IPS DF 6.9 (cell line): ENCODE data around the gene CRYBB2.
"Not testable (repeated sequence)": the region's sequence is repeated elsewhere in the genome, so short reads cannot be mapped to it uniquely, and the experiment has no call there.

Experiments used
- DNase-seq: peaks from one replicate; pipeline ENCODE4 v3.0.0-alpha.2; 2013; ENCODE audit warnings: low read depth, low spot score
- H3K27ac ChIP-seq: one replicate; pipeline ENCODE4 v1.5.1; 2013; ENCODE audit warnings: low read length, control low read depth
- H3K27me3 ChIP-seq: 2 replicates; pipeline ENCODE4 v1.6.1; 2013; ENCODE audit warnings: mild to moderate bottlenecking, low read length; ENCODE audit not compliant: control insufficient read depth, insufficient read depth
- H3K36me3 ChIP-seq: 2 replicates; pipeline ENCODE4 v1.6.1; 2013; ENCODE audit warnings: low read length; ENCODE audit not compliant: control insufficient read depth, insufficient read depth
- H3K4me1 ChIP-seq: 2 replicates; pipeline ENCODE4 v1.6.1; 2013; ENCODE audit warnings: low read length; ENCODE audit not compliant: control insufficient read depth, insufficient read depth
- H3K4me3 ChIP-seq: 2 replicates; pipeline ENCODE4 v1.5.1; 2013; ENCODE audit warnings: mild to moderate bottlenecking, low read length
- H3K9me3 ChIP-seq: 2 replicates; pipeline ENCODE4 v1.6.1; 2013; ENCODE audit warnings: low read length, inconsistent platforms; ENCODE audit not compliant: control insufficient read depth, insufficient read depth
- WGBS: extraction: QIAGEN DNeasy Blood & Tissue Kit; methylation state at CpG from one replicate; pipeline ENCODE4 v1.1.7; 2013; ENCODE audit warnings: mixed read lengths, missing lambda C conversion rate; ENCODE audit not compliant: insufficient read length, insufficient coverage; 5-methylcytosine and 5-hydroxymethylcytosine counted together

CRYBB2 gene, protein sequence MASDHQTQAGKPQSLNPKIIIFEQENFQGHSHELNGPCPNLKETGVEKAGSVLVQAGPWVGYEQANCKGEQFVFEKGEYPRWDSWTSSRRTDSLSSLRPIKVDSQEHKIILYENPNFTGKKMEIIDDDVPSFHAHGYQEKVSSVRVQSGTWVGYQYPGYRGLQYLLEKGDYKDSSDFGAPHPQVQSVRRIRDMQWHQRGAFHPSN

DNA sequence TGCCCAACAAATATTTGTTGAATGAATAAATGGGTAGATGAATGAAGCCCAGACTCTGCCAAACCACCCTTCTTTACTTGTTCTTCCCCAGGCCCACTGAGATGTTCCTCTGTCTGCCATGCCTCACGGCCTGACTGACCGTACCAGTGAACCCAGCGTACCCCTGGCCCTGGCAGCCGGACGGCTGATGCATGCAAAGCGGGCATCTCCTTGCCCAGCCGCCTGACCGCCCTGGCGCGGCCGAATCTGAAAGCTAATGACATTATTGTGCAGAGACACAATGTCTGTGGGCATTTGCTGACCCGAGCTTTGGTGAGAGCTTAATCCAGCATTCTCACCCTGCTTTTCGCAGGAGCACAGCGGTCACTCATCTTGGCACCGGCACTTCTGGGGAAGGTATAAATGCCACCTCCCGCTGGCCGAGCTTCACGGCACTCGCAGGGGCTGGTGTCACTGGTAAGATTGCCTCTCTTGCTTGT lies at the start of gene CRYBB2:
TSS of gene CRYBB2 (plus strand) at position 429 of the 479 bp plus-strand sequence. CDS start 1,791 bp downstream, outside the sequence.
- H3K4me1 ChIP-seq: no peaks in the 10 kb centered on the region
- no peaks in the 10 kb centered on the region for H3K36me3 ChIP-seq
- no peak within 1 kb of the TSS for H3K4me3 ChIP-seq
- H3K9me3 ChIP-seq: no peaks in the 10 kb centered on the region
- no peaks in the 10 kb centered on the region for H3K27me3 ChIP-seq
- DNase-seq: no peak
- no CpG with 5 or more reads among the region's 19 CpGs for WGBS
- H3K27ac ChIP-seq: no peak within 1 kb of the TSS

DNA sequence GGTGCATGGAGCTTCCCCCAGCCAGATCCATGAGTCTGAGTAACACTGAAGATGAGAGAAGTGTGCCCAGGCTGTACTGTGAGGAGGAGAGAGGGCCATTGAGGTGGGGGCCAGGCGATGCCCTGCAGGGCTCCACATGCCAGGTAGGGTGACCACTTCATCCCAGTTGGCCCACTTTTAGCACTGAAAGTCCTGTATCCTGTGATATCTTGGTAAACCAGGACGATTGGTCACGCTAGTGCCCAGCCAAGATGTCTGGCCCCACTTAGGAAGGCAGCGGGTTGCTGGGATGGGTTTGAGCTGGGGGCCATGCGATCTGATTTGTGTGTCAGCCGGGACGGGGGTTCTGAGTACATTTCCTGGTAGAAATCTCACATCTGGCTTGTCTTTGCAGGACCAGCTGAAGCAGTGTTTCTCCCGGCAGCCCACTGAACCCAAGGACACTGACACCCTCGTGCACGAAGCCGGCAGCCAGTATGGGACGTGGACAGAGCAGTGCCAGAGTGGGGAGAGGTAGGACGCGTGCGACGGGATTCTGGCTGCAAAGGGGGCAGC lies 48.9 kb upstream of the CRYBB2 start:
- no peaks in the 10 kb centered on the region for H3K9me3 ChIP-seq
- H3K4me1 ChIP-seq: peaks cover 2% of the 10 kb centered on the region; the same call in 1 of the 2 replicates
- no peak overlapping the region for H3K27ac ChIP-seq

DNA sequence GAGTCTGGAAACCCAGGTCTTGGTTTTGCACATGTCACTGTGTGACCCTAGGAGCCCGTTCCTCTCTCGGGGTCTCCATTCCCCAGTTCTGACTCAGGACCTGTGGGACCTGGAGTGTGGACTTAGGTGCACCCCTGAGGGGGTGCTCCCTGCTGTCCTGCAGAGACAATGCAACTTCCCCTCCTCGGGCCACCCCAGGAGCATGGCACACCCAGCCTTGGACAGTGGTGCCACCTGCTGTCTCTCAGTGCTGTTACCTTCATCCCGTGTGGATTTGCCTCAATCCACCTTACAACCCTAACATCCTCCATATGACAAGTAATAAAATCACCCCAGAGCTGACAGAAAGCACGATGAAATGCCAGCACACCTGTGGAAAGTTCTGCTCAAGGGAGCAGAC lies 47.3 kb upstream of the CRYBB2 start:
- peaks cover 2% of the 10 kb centered on the region; the same call in 1 of the 2 replicates for H3K4me1 ChIP-seq
- no peak overlapping the region for H3K27ac ChIP-seq
- no peak overlapping the region for H3K4me3 ChIP-seq
- H3K36me3 ChIP-seq: no peaks in the 10 kb centered on the region
- no peak for DNase-seq
- WGBS: no CpG with 5 or more reads among the region's 5 CpGs
- H3K27me3 ChIP-seq: no peaks in the 10 kb centered on the region
- H3K9me3 ChIP-seq: no peaks in the 10 kb centered on the region

More for the DNA sequence above, 48.9 kb upstream of the CRYBB2 start:
- WGBS: no CpG with 5 or more reads among the region's 16 CpGs
- H3K4me3 ChIP-seq: no peak overlapping the region
- H3K36me3 ChIP-seq: no peaks in the 10 kb centered on the region
- no peaks in the 10 kb centered on the region for H3K27me3 ChIP-seq
- DNase-seq: no peak

DNA sequence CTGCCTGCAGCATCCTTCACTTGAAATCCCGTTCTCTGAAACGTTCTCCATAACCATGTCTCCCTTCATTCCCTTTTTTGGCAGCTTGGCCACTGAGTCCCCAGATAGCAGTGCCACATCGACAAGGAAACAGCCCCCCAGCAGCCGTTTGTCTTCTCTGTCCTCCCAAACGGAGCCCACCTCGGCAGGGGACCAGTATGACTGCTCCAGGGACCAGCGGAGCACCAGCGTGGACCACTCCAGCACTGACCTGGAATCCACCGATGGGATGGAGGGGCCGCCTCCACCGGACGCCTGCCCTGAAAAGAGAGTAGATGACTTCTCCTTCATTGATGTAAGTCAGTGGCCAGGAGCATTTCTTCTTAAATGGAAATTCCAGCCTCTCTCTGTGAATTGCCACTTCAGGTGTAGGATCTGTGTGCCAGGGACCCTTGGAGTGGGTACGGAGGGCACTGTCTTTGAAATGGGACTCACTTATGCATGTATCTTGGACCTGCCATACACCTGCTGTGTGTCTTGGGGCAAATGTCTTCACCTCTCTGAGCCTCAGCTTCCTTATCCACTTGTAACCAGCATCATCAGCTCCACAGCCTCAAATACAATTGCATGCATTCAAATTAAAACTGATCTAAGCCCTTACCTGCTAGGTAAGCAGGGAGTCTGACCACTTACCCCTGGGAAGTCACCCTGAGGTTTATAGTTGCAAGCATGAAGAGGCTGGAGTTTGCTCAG lies 45.1 kb upstream of the CRYBB2 start:
- no CpG with 5 or more reads among the region's 13 CpGs for WGBS
- H3K36me3 ChIP-seq: no peaks in the 10 kb centered on the region
- no peaks in the 10 kb centered on the region for H3K9me3 ChIP-seq
- no peaks in the 10 kb centered on the region for H3K27me3 ChIP-seq
- no peak overlapping the region for H3K27ac ChIP-seq
- H3K4me1 ChIP-seq: peaks cover 2% of the 10 kb centered on the region; the same call in 1 of the 2 replicates
- H3K4me3 ChIP-seq: no peak overlapping the region
- no peak for DNase-seq

DNA sequence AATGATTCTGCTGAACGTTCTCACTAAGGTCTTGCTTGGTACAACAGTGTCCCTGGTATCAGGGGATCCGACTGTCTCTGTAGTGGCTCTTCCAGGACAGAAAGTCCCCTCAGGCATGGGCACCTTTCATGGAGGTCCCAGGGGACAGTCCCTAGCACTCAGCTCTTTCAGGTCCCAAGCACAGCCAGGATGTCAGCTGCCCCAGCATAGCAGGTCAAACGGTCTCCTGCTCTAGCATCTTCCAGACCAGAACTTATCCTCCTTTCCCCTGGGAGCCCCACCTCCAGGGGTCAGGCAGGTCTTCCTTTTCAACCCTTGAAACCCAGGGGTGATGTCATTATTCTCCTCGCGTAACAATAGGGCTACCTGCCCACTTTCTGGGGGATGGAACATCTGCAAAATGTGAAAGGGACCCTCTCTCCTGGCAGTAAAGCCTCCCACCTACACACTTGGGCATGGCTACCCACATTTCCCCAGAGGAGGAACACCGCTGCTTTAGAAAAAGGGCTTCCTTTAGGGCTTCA lies 44.5 kb upstream of the CRYBB2 start:
- no peak for DNase-seq
- Histone ChIP-seq H3K27me3 (no peaks in the 10 kb centered on the region), H3K27ac (no peak overlapping the region), H3K36me3 (no peaks in the 10 kb centered on the region), H3K4me1 (peaks cover 2% of the 10 kb centered on the region; the same call in 1 of the 2 replicates), H3K4me3 (no peak overlapping the region), H3K9me3 (no peaks in the 10 kb centered on the region)
- no CpG with 5 or more reads among the region's 6 CpGs for WGBS

DNA sequence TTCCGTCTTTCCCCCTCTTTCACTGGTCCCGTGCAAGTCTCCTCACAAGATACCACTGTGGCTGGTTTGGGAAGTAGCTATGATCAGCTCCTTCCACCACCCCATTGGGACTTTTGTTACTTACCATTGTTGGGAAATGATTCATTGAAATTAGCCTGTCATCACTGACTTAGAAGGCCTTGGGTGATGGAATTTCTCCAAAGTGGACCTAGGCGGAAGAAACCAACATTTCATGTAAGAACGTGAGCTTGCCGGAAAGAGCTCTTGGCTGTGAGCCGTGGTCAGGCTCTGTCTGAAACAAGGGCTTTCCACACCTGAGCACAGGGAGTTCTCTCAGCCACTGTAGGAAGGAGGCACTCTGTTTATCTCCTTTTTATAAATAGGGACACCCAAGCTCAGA lies 43.3 kb upstream of the CRYBB2 start:
- no peak for DNase-seq
- H3K4me1 ChIP-seq: peaks cover 2% of the 10 kb centered on the region; the same call in 1 of the 2 replicates
- no peaks in the 10 kb centered on the region for H3K36me3 ChIP-seq
- H3K4me3 ChIP-seq: no peak overlapping the region
- H3K27me3 ChIP-seq: no peaks in the 10 kb centered on the region
- WGBS: no CpG with 5 or more reads among the region's 6 CpGs
- no peak overlapping the region for H3K27ac ChIP-seq
- H3K9me3 ChIP-seq: no peaks in the 10 kb centered on the region

DNA sequence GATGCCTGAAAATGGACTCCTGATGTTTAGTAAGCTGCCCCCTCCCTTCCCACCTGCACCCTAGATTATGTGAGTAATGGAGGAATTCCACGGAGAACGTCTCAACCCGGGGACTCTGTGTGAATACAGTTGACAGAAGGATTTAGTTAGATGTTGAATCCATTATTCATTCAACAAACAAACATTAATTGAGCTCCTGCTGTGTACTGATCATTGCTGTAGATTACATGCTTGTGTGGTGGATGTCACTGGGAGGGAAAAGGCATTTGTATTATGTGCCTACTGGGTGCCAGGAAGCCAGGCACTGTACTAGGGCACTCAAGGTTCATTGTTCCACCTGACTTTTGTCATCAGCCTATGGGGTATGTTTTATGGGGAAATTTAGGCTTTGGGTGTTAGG lies 42.6 kb upstream of the CRYBB2 start:
- Histone ChIP-seq H3K27ac (no peak overlapping the region), H3K36me3 (no peaks in the 10 kb centered on the region), H3K4me3 (no peak overlapping the region), H3K27me3 (no peaks in the 10 kb centered on the region), H3K4me1 (peaks cover 2% of the 10 kb centered on the region; the same call in 1 of the 2 replicates), H3K9me3 (no peaks in the 10 kb centered on the region)
- no CpG with 5 or more reads among the region's 3 CpGs for WGBS
- no peak for DNase-seq

DNA sequence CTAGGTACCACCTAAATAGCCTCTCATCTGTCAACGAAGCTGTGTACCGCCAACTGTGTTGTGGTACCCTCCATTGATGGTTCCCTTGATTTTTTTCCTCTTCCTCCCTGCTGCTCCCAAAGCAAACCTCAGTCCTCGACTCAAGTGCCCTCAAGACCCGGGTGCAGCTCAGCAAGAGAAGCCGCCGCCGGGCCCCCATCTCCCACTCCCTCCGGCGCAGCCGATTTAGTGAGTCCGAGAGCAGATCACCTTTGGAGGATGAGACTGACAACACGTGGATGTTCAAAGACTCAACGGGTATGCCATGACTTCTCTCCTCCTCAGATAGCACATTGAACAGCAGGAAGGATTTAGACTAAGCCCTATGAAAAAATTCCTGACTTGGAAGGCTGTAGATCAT lies 42.2 kb upstream of the CRYBB2 start:
- Histone ChIP-seq H3K27me3 (no peaks in the 10 kb centered on the region), H3K27ac (no peak overlapping the region), H3K36me3 (no peaks in the 10 kb centered on the region), H3K9me3 (no peaks in the 10 kb centered on the region), H3K4me1 (peaks cover 2% of the 10 kb centered on the region; the same call in 1 of the 2 replicates), H3K4me3 (no peak overlapping the region)
- no CpG with 5 or more reads among the region's 13 CpGs for WGBS
- no peak for DNase-seq

DNA sequence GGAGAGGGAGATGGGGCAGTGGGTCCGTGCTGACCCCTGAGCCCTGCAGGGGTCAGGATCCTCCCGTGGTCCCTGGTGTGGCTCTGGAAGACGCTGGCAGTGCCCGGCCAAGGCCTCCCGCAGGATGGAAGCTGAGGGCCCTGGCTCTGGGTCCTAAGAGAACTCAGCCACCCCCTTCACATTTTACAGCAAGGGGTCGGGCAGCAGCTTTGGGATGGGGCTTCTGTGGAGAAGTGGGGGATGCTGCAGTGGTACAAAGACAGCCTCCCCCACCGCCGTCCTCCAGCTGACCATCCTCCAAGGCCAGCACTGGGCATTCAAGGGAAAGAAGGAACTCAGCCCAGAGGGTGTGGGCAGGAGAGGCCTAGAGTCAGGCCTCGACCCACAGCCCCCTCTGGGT lies 41.5 kb upstream of the CRYBB2 start:
- no peak overlapping the region for H3K27ac ChIP-seq
- no peaks in the 10 kb centered on the region for H3K9me3 ChIP-seq
- no peaks in the 10 kb centered on the region for H3K27me3 ChIP-seq
- H3K36me3 ChIP-seq: no peaks in the 10 kb centered on the region
- peaks cover 2% of the 10 kb centered on the region; the same call in 1 of the 2 replicates for H3K4me1 ChIP-seq
- WGBS: no CpG with 5 or more reads among the region's 9 CpGs
- no peak for DNase-seq
- no peak overlapping the region for H3K4me3 ChIP-seq

DNA sequence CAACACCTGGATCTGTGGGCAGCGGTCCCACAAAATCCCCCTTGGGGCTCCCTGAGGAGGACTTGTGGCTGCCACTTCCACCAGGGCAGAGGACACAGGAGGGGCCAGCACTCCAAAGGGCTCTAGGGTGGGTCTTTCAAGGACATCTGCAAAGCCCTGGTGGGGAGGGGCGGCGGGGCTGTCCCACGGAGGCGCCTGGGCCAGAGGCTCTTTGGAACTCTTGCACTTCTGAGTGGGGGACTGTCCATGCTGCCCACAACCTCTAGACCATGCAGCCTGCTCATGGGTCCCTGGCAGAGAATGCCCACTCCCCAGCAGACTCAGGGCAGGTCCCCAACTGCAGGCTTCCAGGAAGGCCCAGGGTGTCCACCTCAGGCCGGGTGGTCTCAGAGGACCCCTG lies 41.1 kb upstream of the CRYBB2 start:
- not testable (repeated sequence) for H3K4me1 ChIP-seq, H3K27me3 ChIP-seq, H3K36me3 ChIP-seq, H3K9me3 ChIP-seq, DNase-seq, H3K4me3 ChIP-seq, H3K27ac ChIP-seq
- WGBS: no CpG with 5 or more reads among the region's 6 CpGs
